GM23338 (cell line): ENCODE data around the gene SMYD3. TPM values are rescaled to one million over a fixed set of nuclear protein-coding genes. Genes with fewer than 3 reads are reported as not detected.

Experiments
- ATAC-seq: fragments of 200-7000 bp; cut with Tn5 transposase; 3 replicates; pipeline ENCODE4 v1.9.1; 2020
- DNase-seq: peaks from one replicate; pipeline ENCODE4 v3.0.0-alpha.2; 2015; ENCODE audit warnings: low spot score
- H2AFZ ChIP-seq: fragments of 200-600 bp; sonication (generic); 2 replicates; pipeline ENCODE4 v1.8.0; 2016; ENCODE audit warnings: antibody characterized with exemption, mild to moderate bottlenecking, moderate library complexity
- H3F3A ChIP-seq: fragments of 200-600 bp; sonication (generic); replicated peaks from 2 replicates; pipeline ENCODE4 v1.8.0; 2017; ENCODE audit warnings: antibody characterized with exemption, mixed run types, low read depth
- H3K27ac ChIP-seq: fragments of 200-600 bp; sonication (generic); 2 replicates; pipeline ENCODE4 v1.6.1; 2016; ENCODE audit warnings: low read depth
- H3K27me3 ChIP-seq: fragments of 200-600 bp; sonication (generic); 2 replicates; pipeline ENCODE4 v1.8.0; 2016; ENCODE audit warnings: mild to moderate bottlenecking, mixed run types, moderate library complexity; ENCODE audit not compliant: insufficient read depth
- H3K36me3 ChIP-seq: fragments of 200-600 bp; sonication (generic); 2 replicates; pipeline ENCODE4 v1.8.0; 2016; ENCODE audit warnings: mild to moderate bottlenecking; ENCODE audit not compliant: insufficient read depth
- H3K4me1 ChIP-seq: fragments of 200-600 bp; sonication (generic); 2 replicates; pipeline ENCODE4 v1.8.0; 2016; ENCODE audit warnings: mild to moderate bottlenecking, moderate library complexity; ENCODE audit not compliant: insufficient read depth
- H3K4me2 ChIP-seq: fragments of 200-600 bp; sonication (generic); 2 replicates; pipeline ENCODE4 v1.7.1; 2017; ENCODE audit warnings: mixed run types
- H3K4me3 ChIP-seq: fragments of 200-600 bp; sonication (generic); 2 replicates; pipeline ENCODE4 v1.6.1; 2016; ENCODE audit warnings: mixed run types
- H3K79me2 ChIP-seq: fragments of 200-600 bp; sonication (generic); replicated peaks from 2 replicates; pipeline ENCODE4 v1.8.0; 2017; ENCODE audit warnings: mild to moderate bottlenecking; ENCODE audit not compliant: insufficient read depth
- H3K9me2 ChIP-seq: fragments of 200-600 bp; sonication (generic); 2 replicates; pipeline ENCODE4 v1.8.0; 2017; ENCODE audit not compliant: insufficient read depth
- H4K20me1 ChIP-seq: fragments of 200-600 bp; sonication (generic); replicated peaks from 2 replicates; pipeline ENCODE4 v1.8.0; 2017; ENCODE audit warnings: mild to moderate bottlenecking; ENCODE audit not compliant: insufficient read depth
- H3K27ac Mint-ChIP-seq: 2 replicates; pipeline ENCODE4 v1.8.0; 2020; ENCODE audit warnings: inconsistent platforms, mild to moderate bottlenecking, moderate library complexity, mixed read lengths
- H3K27me3 Mint-ChIP-seq: 3 replicates; pipeline ENCODE4 v1.8.0; 2022; ENCODE audit warnings: low read depth, mild to moderate bottlenecking, moderate library complexity, mixed read lengths, inconsistent platforms; ENCODE audit not compliant: insufficient read depth, poor library complexity
- H3K36me3 Mint-ChIP-seq: 3 replicates; pipeline ENCODE4 v1.8.0; 2021; ENCODE audit warnings: low read depth, mild to moderate bottlenecking, inconsistent platforms, moderate library complexity, mixed read lengths
- H3K4me1 Mint-ChIP-seq: 3 replicates; pipeline ENCODE4 v1.8.0; 2020; ENCODE audit warnings: mild to moderate bottlenecking, inconsistent platforms, mixed read lengths
- H3K4me3 Mint-ChIP-seq: 3 replicates; pipeline ENCODE4 v1.8.0; 2021; ENCODE audit warnings: moderate library complexity, mild to moderate bottlenecking, inconsistent platforms, mixed read lengths
- H3K9me3 Mint-ChIP-seq: 3 replicates; pipeline ENCODE4 v1.8.0; 2020; ENCODE audit warnings: moderate library complexity, mild to moderate bottlenecking, inconsistent platforms, mixed read lengths
- EZH2phosphoT487 ChIP-seq: fragments of 200-600 bp; sonication (generic); IDR thresholded peaks from one replicate; pipeline ENCODE4 v1.8.1; 2018; ENCODE audit warnings: antibody characterized with exemption; ENCODE audit not compliant: unreplicated experiment
- NANOG ChIP-seq: IDR thresholded peaks from 2 replicates; pipeline ENCODE4 v1.6.1; 2016; ENCODE audit warnings: antibody characterized with exemption, borderline replicate concordance
- STAT1 ChIP-seq: IDR thresholded peaks from one replicate; pipeline ENCODE4 v1.6.1; 2016; ENCODE audit warnings: antibody characterized with exemption; ENCODE audit not compliant: unreplicated experiment
- polyA plus RNA-seq: library from polyadenylated mRNA; unstranded; fragments of >200 nt; fragmentation: Nextera tagmentation; extraction: Ambion mirVana; gene quantifications from 2 replicates; pipeline ENCODE4 v1.2.1, GENCODE V29; 2016
- total RNA-seq: library from RNA; depleted of rRNA; stranded (reverse); fragments of >200 nt; shearing (Covaris generic); gene quantifications from 2 replicates; pipeline ENCODE4 v1.2.3, GENCODE V29; 2014
- TF ChIP-seq, protein P1 (sequence below): IDR thresholded peaks from 2 replicates; pipeline ENCODE4 v1.6.1; 2016; ENCODE audit warnings: antibody characterized with exemption
- TF ChIP-seq, protein P2 (sequence below): fragments of 250-450 bp; sonication (Bioruptor Pico); IDR thresholded peaks from 2 replicates; pipeline ENCODE4 v1.5.0; 2020; ENCODE audit warnings: mild to moderate bottlenecking, moderate library complexity

Gene SMYD3
- total and polyA plus RNA-seq, 2 experiments from 2014 or later = 31.8 to 34.4 TPM

DNA sequence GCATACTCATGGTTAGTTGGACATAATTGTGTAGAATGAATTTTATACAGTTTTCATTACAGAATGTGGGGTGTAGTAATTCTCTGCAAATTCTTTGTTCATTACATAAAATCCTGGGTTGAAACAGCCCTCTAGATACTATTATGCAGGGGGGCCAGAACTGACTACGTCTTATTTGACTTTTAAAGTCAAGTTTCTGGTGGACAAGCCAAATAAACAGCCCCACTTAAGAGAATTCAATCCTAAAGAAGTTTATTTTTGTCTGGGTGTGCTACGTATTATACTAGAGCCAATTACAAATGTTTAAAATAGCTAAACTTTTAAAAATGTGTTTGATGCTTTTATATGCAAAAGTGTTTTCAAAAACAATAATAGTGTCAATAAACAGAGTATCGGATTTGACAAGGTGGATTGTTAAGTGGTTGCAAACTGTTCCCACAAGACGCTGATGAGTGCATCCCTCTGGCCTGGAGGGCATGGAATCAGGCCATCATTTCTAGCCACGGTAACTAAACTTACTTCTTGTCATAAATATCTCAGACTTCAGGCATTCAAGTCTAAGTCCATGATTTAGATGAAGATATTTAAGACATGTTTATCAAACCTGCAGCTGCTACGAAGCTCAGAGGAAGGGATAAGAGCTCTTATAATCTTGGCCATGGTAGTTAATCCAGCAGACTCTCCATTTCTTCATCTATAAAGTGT is 706.0 kb downstream of the SMYD3 start:
- H3K27ac Mint-ChIP-seq = no peak overlapping the region
- no peaks in the 10 kb centered on the region for H3K4me1 Mint-ChIP-seq
- Histone ChIP-seq H3K4me1 (no peaks in the 10 kb centered on the region), H3F3A (no peaks in the 10 kb centered on the region), H4K20me1 (no peaks in the 10 kb centered on the region), H3K36me3 (no peaks in the 10 kb centered on the region), H3K27me3 (no peaks in the 10 kb centered on the region), H3K9me2 (no peaks in the 10 kb centered on the region), H3K4me2 (no peak overlapping the region), H2AFZ (no peak overlapping the region), H3K4me3 (no peak overlapping the region), H3K79me2 (no peaks in the 10 kb centered on the region), H3K27ac (no peak overlapping the region)
- H3K4me3 Mint-ChIP-seq = no peak overlapping the region
- TF ChIP-seq, protein P1, sequence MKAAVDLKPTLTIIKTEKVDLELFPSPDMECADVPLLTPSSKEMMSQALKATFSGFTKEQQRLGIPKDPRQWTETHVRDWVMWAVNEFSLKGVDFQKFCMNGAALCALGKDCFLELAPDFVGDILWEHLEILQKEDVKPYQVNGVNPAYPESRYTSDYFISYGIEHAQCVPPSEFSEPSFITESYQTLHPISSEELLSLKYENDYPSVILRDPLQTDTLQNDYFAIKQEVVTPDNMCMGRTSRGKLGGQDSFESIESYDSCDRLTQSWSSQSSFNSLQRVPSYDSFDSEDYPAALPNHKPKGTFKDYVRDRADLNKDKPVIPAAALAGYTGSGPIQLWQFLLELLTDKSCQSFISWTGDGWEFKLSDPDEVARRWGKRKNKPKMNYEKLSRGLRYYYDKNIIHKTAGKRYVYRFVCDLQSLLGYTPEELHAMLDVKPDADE = no peak
- TF ChIP-seq, protein P2, sequence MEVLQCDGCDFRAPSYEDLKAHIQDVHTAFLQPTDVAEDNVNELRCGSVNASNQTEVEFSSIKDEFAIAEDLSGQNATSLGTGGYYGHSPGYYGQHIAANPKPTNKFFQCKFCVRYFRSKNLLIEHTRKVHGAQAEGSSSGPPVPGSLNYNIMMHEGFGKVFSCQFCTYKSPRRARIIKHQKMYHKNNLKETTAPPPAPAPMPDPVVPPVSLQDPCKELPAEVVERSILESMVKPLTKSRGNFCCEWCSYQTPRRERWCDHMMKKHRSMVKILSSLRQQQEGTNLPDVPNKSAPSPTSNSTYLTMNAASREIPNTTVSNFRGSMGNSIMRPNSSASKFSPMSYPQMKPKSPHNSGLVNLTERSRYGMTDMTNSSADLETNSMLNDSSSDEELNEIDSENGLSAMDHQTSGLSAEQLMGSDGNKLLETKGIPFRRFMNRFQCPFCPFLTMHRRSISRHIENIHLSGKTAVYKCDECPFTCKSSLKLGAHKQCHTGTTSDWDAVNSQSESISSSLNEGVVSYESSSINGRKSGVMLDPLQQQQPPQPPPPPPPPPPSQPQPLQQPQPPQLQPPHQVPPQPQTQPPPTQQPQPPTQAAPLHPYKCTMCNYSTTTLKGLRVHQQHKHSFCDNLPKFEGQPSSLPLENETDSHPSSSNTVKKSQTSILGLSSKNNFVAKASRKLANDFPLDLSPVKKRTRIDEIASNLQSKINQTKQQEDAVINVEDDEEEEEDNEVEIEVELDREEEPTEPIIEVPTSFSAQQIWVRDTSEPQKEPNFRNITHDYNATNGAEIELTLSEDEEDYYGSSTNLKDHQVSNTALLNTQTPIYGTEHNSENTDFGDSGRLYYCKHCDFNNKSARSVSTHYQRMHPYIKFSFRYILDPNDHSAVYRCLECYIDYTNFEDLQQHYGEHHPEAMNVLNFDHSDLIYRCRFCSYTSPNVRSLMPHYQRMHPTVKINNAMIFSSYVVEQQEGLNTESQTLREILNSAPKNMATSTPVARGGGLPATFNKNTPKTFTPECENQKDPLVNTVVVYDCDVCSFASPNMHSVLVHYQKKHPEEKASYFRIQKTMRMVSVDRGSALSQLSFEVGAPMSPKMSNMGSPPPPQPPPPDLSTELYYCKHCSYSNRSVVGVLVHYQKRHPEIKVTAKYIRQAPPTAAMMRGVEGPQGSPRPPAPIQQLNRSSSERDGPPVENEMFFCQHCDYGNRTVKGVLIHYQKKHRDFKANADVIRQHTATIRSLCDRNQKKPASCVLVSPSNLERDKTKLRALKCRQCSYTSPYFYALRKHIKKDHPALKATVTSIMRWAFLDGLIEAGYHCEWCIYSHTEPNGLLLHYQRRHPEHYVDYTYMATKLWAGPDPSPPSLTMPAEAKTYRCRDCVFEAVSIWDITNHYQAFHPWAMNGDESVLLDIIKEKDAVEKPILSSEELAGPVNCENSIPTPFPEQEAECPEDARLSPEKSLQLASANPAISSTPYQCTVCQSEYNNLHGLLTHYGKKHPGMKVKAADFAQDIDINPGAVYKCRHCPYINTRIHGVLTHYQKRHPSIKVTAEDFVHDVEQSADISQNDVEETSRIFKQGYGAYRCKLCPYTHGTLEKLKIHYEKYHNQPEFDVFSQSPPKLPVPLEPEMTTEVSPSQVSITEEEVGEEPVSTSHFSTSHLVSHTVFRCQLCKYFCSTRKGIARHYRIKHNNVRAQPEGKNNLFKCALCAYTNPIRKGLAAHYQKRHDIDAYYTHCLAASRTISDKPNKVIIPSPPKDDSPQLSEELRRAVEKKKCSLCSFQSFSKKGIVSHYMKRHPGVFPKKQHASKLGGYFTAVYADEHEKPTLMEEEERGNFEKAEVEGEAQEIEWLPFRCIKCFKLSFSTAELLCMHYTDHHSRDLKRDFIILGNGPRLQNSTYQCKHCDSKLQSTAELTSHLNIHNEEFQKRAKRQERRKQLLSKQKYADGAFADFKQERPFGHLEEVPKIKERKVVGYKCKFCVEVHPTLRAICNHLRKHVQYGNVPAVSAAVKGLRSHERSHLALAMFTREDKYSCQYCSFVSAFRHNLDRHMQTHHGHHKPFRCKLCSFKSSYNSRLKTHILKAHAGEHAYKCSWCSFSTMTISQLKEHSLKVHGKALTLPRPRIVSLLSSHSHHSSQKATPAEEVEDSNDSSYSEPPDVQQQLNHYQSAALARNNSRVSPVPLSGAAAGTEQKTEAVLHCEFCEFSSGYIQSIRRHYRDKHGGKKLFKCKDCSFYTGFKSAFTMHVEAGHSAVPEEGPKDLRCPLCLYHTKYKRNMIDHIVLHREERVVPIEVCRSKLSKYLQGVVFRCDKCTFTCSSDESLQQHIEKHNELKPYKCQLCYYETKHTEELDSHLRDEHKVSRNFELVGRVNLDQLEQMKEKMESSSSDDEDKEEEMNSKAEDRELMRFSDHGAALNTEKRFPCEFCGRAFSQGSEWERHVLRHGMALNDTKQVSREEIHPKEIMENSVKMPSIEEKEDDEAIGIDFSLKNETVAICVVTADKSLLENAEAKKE (CRISPR knock-in tag) = no peak
- TF ChIP-seq EZH2phosphoT487 = no peak
- no peak for TF ChIP-seq STAT1
- no peak for TF ChIP-seq NANOG
- H3K36me3 Mint-ChIP-seq = no peaks in the 10 kb centered on the region
- no peaks in the 10 kb centered on the region; the same call in 2 of the 3 replicates for H3K9me3 Mint-ChIP-seq
- H3K27me3 Mint-ChIP-seq = peaks cover 2% of the 10 kb centered on the region
- no peak for ATAC-seq
- no peak for DNase-seq
